OCI-LY7 (cell line): ENCODE results near the gene CFB. TPM values are rescaled to one million over a fixed set of nuclear protein-coding genes. Genes with fewer than 3 reads are reported as not detected.

Experiments used
- BruUV-seq: library from RNA; stranded (reverse); fragments of 400-500 nt; replicated peaks from 2 replicates; lab custom pipeline; 2021; lab: Mats Ljungman, UMichigan
- CTCF ChIA-PET: fragments of 300-600 bp; sonication (Branson Sonifier 250); formaldehyde crosslinking; loops from one replicate; lab custom pipeline; 2022; ENCODE audit warnings: antibody characterized with exemption; ENCODE audit not compliant: unreplicated experiment; lab: Charles Lee
- POLR2A ChIA-PET: fragments of 300-600 bp; sonication (Branson Sonifier 250); formaldehyde crosslinking; loops from one replicate; lab custom pipeline; 2022; ENCODE audit warnings: antibody characterized with exemption; lab: Charles Lee
- DNase-seq: peaks from one replicate; pipeline ENCODE4 v3.0.0-alpha.2; 2015; ENCODE audit warnings: low spot score
- H2AFZ ChIP-seq: fragments of 200-600 bp; sonication (generic), shearing (Covaris generic); 2 replicates; pipeline ENCODE4 v1.6.1; 2014; ENCODE audit warnings: mild to moderate bottlenecking, antibody characterized with exemption, low read length, moderate library complexity
- H3K27ac ChIP-seq: fragments of 200-600 bp; sonication (generic); 2 replicates; pipeline ENCODE4 v1.5.1; 2014; ENCODE audit warnings: mixed run types, low read depth, mild to moderate bottlenecking, moderate library complexity, low read length, inconsistent platforms; ENCODE audit not compliant: poor library complexity, severe bottlenecking
- H3K36me3 ChIP-seq: fragments of 200-600 bp; sonication (generic); 2 replicates; pipeline ENCODE4 v1.6.1; 2014; ENCODE audit warnings: mild to moderate bottlenecking, antibody characterized with exemption, low read length, moderate library complexity, mixed read lengths; ENCODE audit not compliant: insufficient read depth
- H3K4me1 ChIP-seq: fragments of 200-600 bp; sonication (generic); 2 replicates; pipeline ENCODE4 v1.5.1; 2014; ENCODE audit warnings: mild to moderate bottlenecking, low read length; ENCODE audit not compliant: insufficient read depth, poor library complexity, severe bottlenecking
- H3K4me2 ChIP-seq: fragments of 200-600 bp; sonication (generic); 2 replicates; pipeline ENCODE4 v1.6.1; 2014; ENCODE audit warnings: mild to moderate bottlenecking, low read length
- H3K4me3 ChIP-seq: fragments of 200-600 bp; sonication (generic); 2 replicates; pipeline ENCODE4 v1.5.1; 2014; ENCODE audit warnings: mild to moderate bottlenecking, low read depth, low read length; ENCODE audit not compliant: poor library complexity, severe bottlenecking
- H3K79me2 ChIP-seq: fragments of 200-600 bp; sonication (generic); 2 replicates; pipeline ENCODE4 v1.6.1; 2016; ENCODE audit warnings: low read depth, mild to moderate bottlenecking, low read length, moderate library complexity, mixed read lengths; ENCODE audit not compliant: insufficient read depth
- H3K9me2 ChIP-seq: fragments of 200-600 bp; sonication (generic); 2 replicates; pipeline ENCODE4 v1.6.1; 2016; ENCODE audit warnings: mild to moderate bottlenecking, low read length, mixed read lengths; ENCODE audit not compliant: insufficient read depth
- H3K9me3 ChIP-seq: fragments of 200-600 bp; sonication (generic); 2 replicates; pipeline ENCODE4 v1.6.1; 2014; ENCODE audit warnings: mild to moderate bottlenecking, mixed run types, low read length, mixed read lengths
- H4K20me1 ChIP-seq: fragments of 200-600 bp; sonication (generic); 2 replicates; pipeline ENCODE4 v1.6.1; 2014; ENCODE audit warnings: mild to moderate bottlenecking, antibody characterized with exemption, low read length, moderate library complexity, mixed read lengths; ENCODE audit not compliant: insufficient read depth
- CTCF ChIP-seq: fragments of 200-600 bp; sonication (generic); conservative IDR thresholded peaks from 2 replicates; pipeline ENCODE4 v1.5.1; 2014; ENCODE audit warnings: mild to moderate bottlenecking, antibody characterized with exemption, low read length, moderate library complexity, mixed read lengths
- EZH2phosphoT487 ChIP-seq: fragments of 200-600 bp; sonication (generic); IDR thresholded peaks from 2 replicates; pipeline ENCODE4 v1.6.1; 2018; ENCODE audit warnings: low read depth, borderline replicate concordance, mild to moderate bottlenecking, mixed run types, antibody characterized with exemption, low read length, moderate library complexity, mixed read lengths
- intact Hi-C: fragments of 100-400 bp; cut with micrococcal nuclease; formaldehyde crosslinking; loops from one replicate; pipeline ENCODE4 v1.10.0; 2022; ENCODE audit not compliant: unreplicated experiment
- total RNA-seq, 2 experiments: library from RNA; depleted of rRNA in 1 of 2; stranded (reverse); fragments of >200 nt in 1 of 2; shearing (Covaris generic) in 1 of 2; gene quantifications; 2 replicates each; pipeline ENCODE4 v1.2.3, GENCODE V29; 2014 to 2022

Gene CFB
- total RNA-seq, 2 experiments from 2014 or later, result 1.1 to 1.2 TPM

DNA sequence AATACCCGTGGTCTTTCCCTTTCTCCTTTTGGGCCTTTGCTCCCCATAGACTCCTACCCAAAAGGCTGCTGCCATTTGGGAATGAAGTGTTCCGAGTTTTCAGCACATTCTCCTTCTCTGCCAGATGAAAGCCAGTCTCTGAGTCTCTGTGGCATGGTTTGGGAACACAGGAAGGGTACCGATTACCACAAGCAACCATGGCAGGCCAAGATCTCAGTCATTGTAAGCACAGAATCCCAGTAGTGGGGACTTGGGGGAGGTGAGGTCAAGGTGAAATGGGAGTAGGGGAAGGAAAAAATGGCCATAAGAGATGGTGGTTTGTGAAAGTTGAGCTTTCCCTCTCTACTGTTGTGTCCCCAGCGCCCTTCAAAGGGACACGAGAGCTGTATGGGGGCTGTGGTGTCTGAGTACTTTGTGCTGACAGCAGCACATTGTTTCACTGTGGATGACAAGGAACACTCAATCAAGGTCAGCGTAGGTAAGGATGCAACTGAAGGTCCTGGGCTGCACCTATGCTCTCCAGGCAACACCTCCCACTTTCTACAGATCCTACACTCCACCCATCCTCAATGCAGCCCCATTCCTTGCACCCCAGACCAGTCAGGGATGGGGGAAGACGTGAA is 4.1 kb downstream of the CFB start:
- intact Hi-C loops, result loop anchor here (10.0 kb wide), 1 partner anchor 245 kb away; the partner anchor contains the start of genes ABHD16A and LY6G6F
- POLR2A ChIA-PET, result no interaction called here
- CTCF ChIA-PET, result interaction anchor here (0.8 kb wide), 1 partner anchor 9 kb away, joined by 3 read pairs; the partner anchor contains the start of genes NELFE and SKIC2

GRCh38 chr6:31952140-31952805 is 6.4 kb downstream of the CFB start:
- Histone ChIP-seq H3K4me1 (no peaks in the 10 kb centered on the region), H3K9me3 (no peaks in the 10 kb centered on the region), H3K4me2 (no peak overlapping the region), H3K36me3 (peaks cover 62% of the 10 kb centered on the region), H3K79me2 (no peaks in the 10 kb centered on the region; the same call in 1 of the 2 replicates), H3K27ac (no peak overlapping the region), H4K20me1 (no peaks in the 10 kb centered on the region), H3K9me2 (no peaks in the 10 kb centered on the region), H3K4me3 (no peak overlapping the region), H2AFZ (no peak overlapping the region)
- POLR2A ChIA-PET, result interaction anchor here (0.7 kb wide), 1 partner anchor 131 kb away, joined by 3 read pairs; no protein-coding TSS in a partner anchor
- TF ChIP-seq CTCF (peak; percentile 84), EZH2phosphoT487 (no peak)
- DNase-seq, result peak; percentile 44
- BruUV-seq, result no TSS peak
- intact Hi-C loops, result loop anchor here (1.0 to 10.0 kb wide), 2 partner anchors 50 to 247 kb away; partner anchors contain the start of genes ABHD16A, LY6G6F and ZBTB12
- CTCF ChIA-PET, result interaction anchor here (1.4 kb wide), 1 partner anchor 22 kb away, joined by 4 read pairs; no protein-coding TSS in a partner anchor

More for the DNA sequence above, 4.1 kb downstream of the CFB start:
- H3K4me1 ChIP-seq, result no peaks in the 10 kb centered on the region
- H3K79me2 ChIP-seq, result no peaks in the 10 kb centered on the region
- H3K4me3 ChIP-seq, result no peak overlapping the region
- no TSS peak for BruUV-seq
- no peak overlapping the region for H2AFZ ChIP-seq
- no peak overlapping the region for H3K27ac ChIP-seq
- H3K36me3 ChIP-seq, result peaks cover 44% of the 10 kb centered on the region; the same call in 1 of the 2 replicates
- no peaks in the 10 kb centered on the region for H3K9me3 ChIP-seq
- TF ChIP-seq EZH2phosphoT487 (no peak), CTCF (no peak)
- no peaks in the 10 kb centered on the region for H3K9me2 ChIP-seq
- no peak overlapping the region for H3K4me2 ChIP-seq
- H4K20me1 ChIP-seq, result no peaks in the 10 kb centered on the region
- no peak for DNase-seq
